B cell (primary cell): ENCODE measurements around the gene SH3GL3. TPM values are rescaled to one million over a fixed set of nuclear protein-coding genes. Genes with fewer than 3 reads are reported as not detected.

Source experiments
- ATAC-seq: fragments of 200-7000 bp; cut with Tn5 transposase; one replicate; pipeline ENCODE4 v1.10.0; 2021; ENCODE audit warnings: low read depth, mild to moderate bottlenecking, moderate number of reproducible peaks, moderate library complexity
- CTCF ChIA-PET: fragments of 350-600 bp; sonication (Branson Sonifier 250); formaldehyde crosslinking; loops from one replicate; lab custom pipeline; 2021; ENCODE audit warnings: antibody characterized with exemption, inconsistent platforms; lab: Charles Lee
- POLR2A ChIA-PET: fragments of 350-600 bp; sonication (Branson Sonifier 250); formaldehyde crosslinking; loops from one replicate; lab custom pipeline; 2021; ENCODE audit warnings: antibody characterized with exemption; lab: Charles Lee
- DNase-seq: peaks from one replicate; pipeline ENCODE4 v3.0.0; 2013
- H2AFZ ChIP-seq: 2 replicates; pipeline ENCODE4 v1.6.1; 2012; ENCODE audit warnings: mild to moderate bottlenecking, low read depth, low read length; ENCODE audit not compliant: insufficient read depth, poor library complexity, severe bottlenecking
- H3K27ac ChIP-seq, 2 donors: 1 replicate in 1 of 2; 2 replicates in 1 of 2; pipeline ENCODE4 v1.5.1; 2012 to 2013; ENCODE audit warnings: low read length in 2 of 2, mild to moderate bottlenecking in 2 of 2, moderate library complexity in 1 of 2
- H3K27me3 ChIP-seq, 4 experiments: fragments of 200-600 bp in 1 of 4; sonication (generic) in 1 of 4; replicated peaks in 1 of 4; 1 replicate in 2 of 4; 2 replicates in 2 of 4; pipeline versions ENCODE4 v1.6.1 to v1.7.0; 2013 to 2016; ENCODE audit warnings: low read length in 3 of 4, mild to moderate bottlenecking in 2 of 4, mixed read lengths in 1 of 4, moderate library complexity in 1 of 4; ENCODE audit not compliant: insufficient read depth in 4 of 4, control insufficient read depth in 3 of 4; ENCODE audit errors: control extremely low read depth in 1 of 4
- H3K36me3 ChIP-seq, 2 experiments: replicated peaks in 1 of 2; 1 replicate in 1 of 2; 2 replicates in 1 of 2; pipeline versions ENCODE4 v1.6.1 to v1.7.1; 2013; ENCODE audit warnings: low read length in 1 of 2; ENCODE audit not compliant: insufficient read depth in 2 of 2, control insufficient read depth in 1 of 2; ENCODE audit errors: control extremely low read depth in 1 of 2, extremely low read depth in 1 of 2
- H3K4me1 ChIP-seq, 2 donors: fragments of 200-600 bp in 1 of 2; sonication (generic) in 1 of 2; 1 replicate in 1 of 2; 2 replicates in 1 of 2; pipeline versions ENCODE4 v1.5.1 to v1.6.1; 2013 to 2017; ENCODE audit warnings: low read length in 2 of 2; ENCODE audit not compliant: control insufficient read depth in 2 of 2, insufficient read depth in 2 of 2
- H3K4me2 ChIP-seq: replicated peaks from 2 replicates; pipeline ENCODE3; 2012; ENCODE audit warnings: mild to moderate bottlenecking, low read depth, low read length; ENCODE audit not compliant: poor library complexity, severe bottlenecking
- H3K4me3 ChIP-seq, 5 experiments: fragments of 200-600 bp in 1 of 5; sonication (generic) in 1 of 5; 1 replicate in 3 of 5; 2 replicates in 2 of 5; pipeline versions ENCODE4 v1.5.1 to v1.7.0; 2011 to 2016; ENCODE audit warnings: low read length in 4 of 5, mild to moderate bottlenecking in 4 of 5, low read depth in 2 of 5, control low read depth in 1 of 5, moderate library complexity in 1 of 5; ENCODE audit not compliant: insufficient read depth in 1 of 5; ENCODE audit errors: control extremely low read depth in 1 of 5, extremely low read depth in 1 of 5
- H3K79me2 ChIP-seq: fragments of 200-600 bp; sonication (generic); one replicate; pipeline ENCODE4 v1.6.0; 2016; ENCODE audit warnings: low read length; ENCODE audit not compliant: control insufficient read depth, insufficient read depth
- H3K9ac ChIP-seq: fragments of 200-600 bp; sonication (generic); 2 replicates; pipeline ENCODE4 v1.6.1; 2017; ENCODE audit warnings: mild to moderate bottlenecking, low read length, moderate library complexity
- H3K9me3 ChIP-seq, 3 donors: one replicate each; pipeline versions ENCODE4 v1.6.1 to v1.7.1; 2013; ENCODE audit warnings: low read length in 2 of 3; ENCODE audit not compliant: control insufficient read depth in 2 of 3, insufficient read depth in 1 of 3; ENCODE audit errors: control extremely low read depth in 1 of 3
- H4K20me1 ChIP-seq: 2 replicates; pipeline ENCODE4 v1.6.0; 2012; ENCODE audit warnings: mild to moderate bottlenecking, low read length; ENCODE audit not compliant: insufficient read depth, control insufficient read depth, poor library complexity, severe bottlenecking
- H3K27ac Mint-ChIP-seq: one replicate; pipeline ENCODE4 v1.8.0; 2021; ENCODE audit warnings: mixed read lengths
- H3K27me3 Mint-ChIP-seq: one replicate; pipeline ENCODE4 v1.8.0; 2021; ENCODE audit warnings: mixed read lengths
- H3K4me1 Mint-ChIP-seq: one replicate; pipeline ENCODE4 v1.8.0; 2021; ENCODE audit warnings: mixed read lengths
- H3K4me3 Mint-ChIP-seq: one replicate; pipeline ENCODE4 v1.8.0; 2021; ENCODE audit warnings: mixed read lengths
- H3K9me3 Mint-ChIP-seq: one replicate; pipeline ENCODE4 v1.8.0; 2022; ENCODE audit warnings: mixed read lengths; ENCODE audit not compliant: insufficient read depth
- CTCF ChIP-seq: fragments of 200-600 bp; IDR thresholded peaks from one replicate; pipeline ENCODE4 v1.8.0; 2022; ENCODE audit warnings: antibody characterized with exemption, mild to moderate bottlenecking
- EZH2 ChIP-seq: IDR thresholded peaks from 2 replicates; pipeline ENCODE4 v1.6.1; 2012; ENCODE audit warnings: borderline replicate concordance, low read depth, mild to moderate bottlenecking, moderate library complexity, low read length; ENCODE audit not compliant: insufficient read depth, poor library complexity, severe bottlenecking
- WGBS: methylation state at CpG from one replicate; pipeline ENCODE4 v1.1.5; 2013; ENCODE audit warnings: missing lambda C conversion rate; ENCODE audit not compliant: insufficient coverage; 5-methylcytosine and 5-hydroxymethylcytosine counted together
- intact Hi-C: fragments of 100-400 bp; cut with micrococcal nuclease; formaldehyde crosslinking; loops from one replicate; pipeline ENCODE4 v1.10.0; 2022
- polyA plus RNA-seq: library from polyadenylated mRNA; depleted of rRNA; stranded (reverse); fragments of >200 nt; gene quantifications from 2 replicates; pipeline ENCODE4 v1.2.3, GENCODE V29; 2012
- total RNA-seq, 2 donors: library from RNA; stranded (reverse); fragments of 120-200 nt in 1 of 2; gene quantifications; 1 replicate in 1 of 2; 2 replicates in 1 of 2; pipeline versions ENCODE4 v1.2.3 to v1.2.4, GENCODE V29; 2013 to 2022

SH3GL3 gene
- total and polyA plus RNA-seq, 2 donors (not counting 1 experiment from before 2014, with no cell fraction given), result not detected

- ATAC-seq (no peak), DNase-seq (no peak)
- Histone ChIP-seq H3K4me3 (no peak overlapping the region), H2AFZ (no peak overlapping the region), H4K20me1 (no peaks in the 10 kb centered on the region), H3K4me2 (no peak overlapping the region), H3K36me3 (no peaks in the 10 kb centered on the region), H3K27ac (no peak overlapping the region), H3K27me3 (no peaks in the 10 kb centered on the region), H3K79me2 (no peaks in the 10 kb centered on the region), H3K9ac (no peak overlapping the region), H3K4me1 (no peaks in the 10 kb centered on the region), H3K9me3 (no peaks in the 10 kb centered on the region)
- ChIA-PET CTCF (no interaction called here), POLR2A (no interaction called here)
- no peak overlapping the region for H3K4me3 Mint-ChIP-seq
- H3K27me3 Mint-ChIP-seq, result peaks cover 10% of the 10 kb centered on the region
- no peak overlapping the region for H3K27ac Mint-ChIP-seq
- no peak for TF ChIP-seq CTCF
- no peak for TF ChIP-seq EZH2
- intact Hi-C loops, result no loop called here
- 89% methylated on average over 8 of the region's 8 CpGs for WGBS
- no peaks in the 10 kb centered on the region for H3K9me3 Mint-ChIP-seq
- no peaks in the 10 kb centered on the region for H3K4me1 Mint-ChIP-seq
Observed at GRCh38 chr15:83512459-83512858, 65.3 kb downstream of the SH3GL3 start.

DNA sequence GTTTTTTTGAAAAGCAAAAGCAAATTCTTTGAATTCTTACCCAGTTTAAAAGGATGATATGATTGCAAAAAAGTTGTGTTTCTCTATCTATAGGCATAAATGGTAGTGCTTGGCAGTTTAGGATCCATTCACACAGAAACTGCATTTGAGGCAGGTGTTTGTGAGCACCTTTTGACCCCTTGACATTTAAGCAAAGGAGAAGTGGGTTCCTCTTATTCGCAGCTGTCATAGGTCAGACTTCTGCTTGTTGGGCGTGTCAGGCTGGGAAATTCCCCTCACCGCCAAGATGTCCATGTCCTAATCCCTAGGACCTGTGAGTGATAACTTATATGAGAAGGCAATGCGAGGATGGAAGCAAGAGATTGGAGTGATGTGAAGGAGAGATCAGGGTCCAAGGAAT lies 67.4 kb downstream of the SH3GL3 start:
- ChIA-PET POLR2A (no interaction called here), CTCF (no interaction called here)
- Histone ChIP-seq H3K4me3 (no peak overlapping the region), H3K4me2 (no peak overlapping the region), H3K9ac (no peak overlapping the region), H3K27ac (no peak overlapping the region), H2AFZ (no peak overlapping the region), H3K4me1 (no peaks in the 10 kb centered on the region), H3K9me3 (no peaks in the 10 kb centered on the region), H3K27me3 (no peaks in the 10 kb centered on the region), H3K79me2 (no peaks in the 10 kb centered on the region), H4K20me1 (no peaks in the 10 kb centered on the region), H3K36me3 (no peaks in the 10 kb centered on the region)
- ATAC-seq (no peak), DNase-seq (no peak)
- no peak for TF ChIP-seq CTCF
- TF ChIP-seq EZH2, result no peak
- intact Hi-C loops, result no loop called here
- H3K27ac Mint-ChIP-seq, result no peak overlapping the region
- WGBS, result 92% methylated on average over 4 of the region's 4 CpGs
- no peaks in the 10 kb centered on the region for H3K9me3 Mint-ChIP-seq
- H3K4me3 Mint-ChIP-seq, result no peak overlapping the region
- peaks cover 6% of the 10 kb centered on the region for H3K27me3 Mint-ChIP-seq
- no peaks in the 10 kb centered on the region for H3K4me1 Mint-ChIP-seq
